Measurements from ENCODE around the gene TICAM2. TPM values are rescaled to one million over a fixed set of nuclear protein-coding genes. Genes with fewer than 3 reads are reported as not detected.

TICAM2 gene
- total RNA-seq, 2 donors from 2014 or later: 1.9 TPM

DNA sequence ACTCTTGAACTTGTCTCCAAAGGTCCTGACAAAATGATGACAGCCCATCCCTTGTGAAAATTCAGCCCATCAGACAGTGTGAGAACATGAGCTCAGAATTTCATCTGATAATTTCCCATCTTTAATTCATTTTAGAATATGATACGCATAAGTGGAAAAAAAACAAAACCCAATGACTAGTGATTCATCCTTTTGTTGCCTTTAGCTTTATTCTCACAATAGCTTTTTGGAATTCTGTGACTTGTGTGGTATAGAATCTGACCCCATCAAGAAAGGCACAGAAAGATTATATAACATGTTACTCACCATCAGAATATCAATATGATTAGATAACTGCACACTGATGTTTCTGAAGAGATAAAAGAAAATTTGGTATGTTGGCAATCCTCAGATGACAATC, 39.7 kb upstream of the TICAM2 start:
- no peak overlapping the region for H3K27ac ChIP-seq
- no peaks in the 10 kb centered on the region for H3K4me1 ChIP-seq (replicated peaks)
- H3K4me3 ChIP-seq: no peak overlapping the region
- no peak for DNase-seq (ENCODE audit: low spot score)
- intact Hi-C loops (cut with DNase I): no loop called here
- H3K27me3 ChIP-seq (replicated peaks; ENCODE audit: insufficient read depth): peaks cover 2% of the 10 kb centered on the region
- 76% methylated on average over 1 of the region's 1 CpG for WGBS
- no peak for TF ChIP-seq CTCF (IDR thresholded peaks at IDR 0.05)
- H3K36me3 ChIP-seq: no peaks in the 10 kb centered on the region
- no peaks in the 10 kb centered on the region for H3K9me3 ChIP-seq

DNA sequence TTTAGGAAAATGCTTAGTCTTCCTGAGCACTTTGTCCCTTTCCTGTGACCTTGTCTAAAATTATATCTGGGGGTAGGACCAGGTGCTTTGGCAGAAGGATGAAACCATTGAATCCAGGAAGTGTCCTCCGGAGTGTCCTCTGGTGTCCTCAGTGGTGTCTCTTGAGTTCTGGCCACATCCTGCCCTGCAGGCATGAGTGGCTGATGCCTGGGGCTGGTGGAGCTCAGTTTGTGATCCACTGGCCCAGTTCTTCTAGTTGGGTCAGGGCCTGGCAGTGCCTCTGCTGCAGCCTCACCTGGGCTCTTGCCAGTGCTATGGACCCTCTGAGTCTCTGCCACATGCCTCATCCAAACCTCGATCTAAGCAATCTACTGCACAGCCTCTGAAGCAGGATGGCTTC, 38.0 kb upstream of the TICAM2 start:
- 76% methylated on average over 2 of the region's 2 CpGs for WGBS
- Histone ChIP-seq H3K27me3 (replicated peaks; ENCODE audit: insufficient read depth) (peaks cover 2% of the 10 kb centered on the region), H3K36me3 (no peaks in the 10 kb centered on the region), H3K27ac (no peak overlapping the region), H3K4me3 (no peak overlapping the region), H3K9me3 (no peaks in the 10 kb centered on the region), H3K4me1 (replicated peaks) (no peaks in the 10 kb centered on the region)
- intact Hi-C loops (cut with DNase I): no loop called here
- DNase-seq (ENCODE audit: low spot score): no peak
- TF ChIP-seq POLR2AphosphoS5 (IDR thresholded peaks at IDR 0.05): no peak
- no peak for TF ChIP-seq POLR2A (IDR thresholded peaks at IDR 0.05)
- TF ChIP-seq CTCF (IDR thresholded peaks at IDR 0.05): no peak

DNA sequence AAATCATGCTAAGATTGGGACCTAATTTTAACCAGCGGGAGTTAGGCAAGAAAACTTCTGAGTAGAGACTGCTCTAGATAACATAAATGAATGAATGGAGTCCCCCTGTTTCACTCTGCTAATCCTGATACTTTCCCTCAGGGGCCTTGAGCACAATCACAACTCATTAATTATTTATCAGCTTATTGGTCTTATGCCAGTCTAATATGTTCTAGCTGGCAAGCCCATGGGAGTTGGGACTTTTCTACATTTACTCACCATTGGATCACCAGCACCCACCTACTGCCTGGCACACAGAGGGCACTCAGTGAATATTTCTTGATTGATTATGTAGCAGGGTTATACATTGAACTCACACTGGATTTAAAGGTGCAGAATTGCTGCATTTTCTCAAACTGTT, 37.1 kb upstream of the TICAM2 start:
- no peak for DNase-seq (ENCODE audit: low spot score)
- Histone ChIP-seq H3K27ac (no peak overlapping the region), H3K4me1 (replicated peaks) (no peaks in the 10 kb centered on the region), H3K4me3 (no peak overlapping the region), H3K9me3 (no peaks in the 10 kb centered on the region), H3K36me3 (no peaks in the 10 kb centered on the region), H3K27me3 (replicated peaks; ENCODE audit: insufficient read depth) (no peaks in the 10 kb centered on the region)
- intact Hi-C loops (cut with DNase I): no loop called here
- 96% methylated on average over 1 of the region's 1 CpG for WGBS
- TF ChIP-seq POLR2AphosphoS5 (IDR thresholded peaks at IDR 0.05) (no peak), CTCF (IDR thresholded peaks at IDR 0.05) (no peak), POLR2A (IDR thresholded peaks at IDR 0.05) (no peak)

GRCh38 chr5:115637507-115637906, 35.2 kb upstream of the TICAM2 start:
- TF ChIP-seq POLR2A (IDR thresholded peaks at IDR 0.05) (no peak), CTCF (IDR thresholded peaks at IDR 0.05) (no peak), POLR2AphosphoS5 (IDR thresholded peaks at IDR 0.05) (no peak)
- Histone ChIP-seq H3K4me1 (replicated peaks) (no peaks in the 10 kb centered on the region), H3K4me3 (no peak overlapping the region), H3K27me3 (replicated peaks; ENCODE audit: insufficient read depth) (no peaks in the 10 kb centered on the region), H3K9me3 (no peaks in the 10 kb centered on the region), H3K27ac (no peak overlapping the region), H3K36me3 (no peaks in the 10 kb centered on the region)
- 79% methylated on average over 4 of the region's 4 CpGs for WGBS
- no peak for DNase-seq (ENCODE audit: low spot score)
- intact Hi-C loops (cut with DNase I): no loop called here

- Histone ChIP-seq H3K9me3 (no peaks in the 10 kb centered on the region), H3K4me3 (no peak overlapping the region), H3K27me3 (replicated peaks; ENCODE audit: insufficient read depth) (no peaks in the 10 kb centered on the region), H3K36me3 (no peaks in the 10 kb centered on the region), H3K27ac (no peak overlapping the region), H3K4me1 (replicated peaks) (no peaks in the 10 kb centered on the region)
- intact Hi-C loops (cut with DNase I): no loop called here
- DNase-seq (ENCODE audit: low spot score): no peak
- no peak for TF ChIP-seq POLR2AphosphoS5 (IDR thresholded peaks at IDR 0.05)
- TF ChIP-seq CTCF (IDR thresholded peaks at IDR 0.05): no peak
- no peak for TF ChIP-seq POLR2A (IDR thresholded peaks at IDR 0.05)
- 88% methylated on average over 1 of the region's 1 CpG for WGBS
Measured at GRCh38 chr5:115636008-115636407, 33.7 kb upstream of the TICAM2 start.
